A549 (cell line): ENCODE results near the gene NEUROG1. TPM values are rescaled to one million over a fixed set of nuclear protein-coding genes. Genes with fewer than 3 reads are reported as not detected.

ENCODE experiments used
- ATAC-seq, 2 experiments: fragments of 200-7000 bp in 1 of 2; fragments of >200 bp in 1 of 2; cut with Nextera tagmentation in 1 of 2; cut with Tn5 transposase in 1 of 2; 3 replicates each; pipeline versions ENCODE4 v1.8.0 to v1.9.1; 2018 to 2020; ENCODE audit warnings: mild to moderate bottlenecking in 1 of 2, moderate library complexity in 1 of 2
- CTCF ChIA-PET: fragments of 300-600 bp; sonication (Branson Sonifier 250); formaldehyde crosslinking; extraction: SDS; loops from one replicate; lab custom pipeline; 2021; ENCODE audit warnings: antibody characterized with exemption, inconsistent platforms; lab: Yijun Ruan, JAX
- POLR2A ChIA-PET: fragments of 350-600 bp; formaldehyde crosslinking; extraction: SDS; loops from one replicate; lab custom pipeline; 2021; ENCODE audit warnings: antibody characterized with exemption, inconsistent platforms; lab: Yijun Ruan, JAX
- DNase-seq, 2 experiments: peaks; one replicate each; pipeline versions ENCODE4 v3.0.0 to v3.0.0-alpha.2; 2011 to 2016; ENCODE audit warnings: low read depth in 1 of 2, low spot score in 1 of 2
- FAIRE-seq: peaks from 2 replicates; lab custom pipeline; 2011; peaks lifted over from hg19 to GRCh38; lab: Jason Lieb, UNC
- H3K27ac ChIP-seq, 2 experiments: fragments of >200 bp; sonication (Bioruptor Twin); formaldehyde crosslinking; 3 replicates each; pipeline ENCODE4 v1.5.1; 2016 to 2017
- H3K4me1 ChIP-seq: fragments of >200 bp; sonication (Bioruptor Twin); formaldehyde crosslinking; 3 replicates; pipeline ENCODE4 v1.6.1; 2016
- H3K4me2 ChIP-seq: fragments of >200 bp; sonication (Bioruptor Twin); formaldehyde crosslinking; 3 replicates; pipeline ENCODE4 v1.6.1; 2016
- H3K4me3 ChIP-seq: fragments of >200 bp; sonication (Bioruptor Twin); formaldehyde crosslinking; 3 replicates; pipeline ENCODE4 v1.5.1; 2016
- H3K9me3 ChIP-seq: fragments of >200 bp; sonication (Bioruptor Twin); formaldehyde crosslinking; 3 replicates; pipeline ENCODE4 v1.6.1; 2016
- CHD2 ChIP-seq: fragments of 150-350 bp; IDR thresholded peaks from 2 replicates; pipeline ENCODE4 v1.6.1; 2014; ENCODE audit warnings: low read length; ENCODE audit not compliant: partially characterized antibody
- HDAC2 ChIP-seq: fragments of 200-600 bp; sonication (generic); IDR thresholded peaks from 2 replicates; pipeline ENCODE4 v1.6.1; 2016
- MYC ChIP-seq: IDR thresholded peaks from 2 replicates; pipeline ENCODE4 v1.6.1; 2012; ENCODE audit warnings: mild to moderate bottlenecking, inconsistent platforms, low read length, improper control_type of control experiment, borderline replicate concordance
- NR3C1 ChIP-seq: fragments of >200 bp; sonication (Bioruptor Twin); formaldehyde crosslinking; IDR thresholded peaks from 3 replicates; pipeline ENCODE4 v1.6.1; 2017
- PHF8 ChIP-seq: fragments of 200-600 bp; sonication (generic); IDR thresholded peaks from 2 replicates; pipeline ENCODE4 v1.6.1; 2016; ENCODE audit warnings: low read depth, mild to moderate bottlenecking, antibody characterized with exemption, moderate library complexity, borderline replicate concordance
- POLR2AphosphoS2 ChIP-seq: conservative IDR thresholded peaks from 2 replicates; pipeline ENCODE4 v1.6.1; 2012; ENCODE audit warnings: low read length, improper control_type of control experiment, inconsistent platforms
- RAD21 ChIP-seq, 2 experiments: fragments of >200 bp in 1 of 2; sonication (Bioruptor Twin) in 1 of 2; formaldehyde crosslinking in 1 of 2; IDR thresholded peaks in 1 of 2; conservative IDR thresholded peaks in 1 of 2; 2 replicates in 1 of 2; 3 replicates in 1 of 2; pipeline ENCODE4 v1.6.1; 2012 to 2018; ENCODE audit warnings: inconsistent platforms in 1 of 2
- RNF2 ChIP-seq: fragments of 200-600 bp; sonication (generic); IDR thresholded peaks from 2 replicates; pipeline ENCODE4 v1.6.1; 2016; ENCODE audit warnings: low read depth, mild to moderate bottlenecking, antibody characterized with exemption, moderate library complexity, borderline replicate concordance
- WGBS: methylation state at CpG from one replicate; pipeline ENCODE4 v1.1.6; 2017; ENCODE audit errors: missing lambda C conversion rate; 5-methylcytosine and 5-hydroxymethylcytosine counted together
- polyA plus RNA-seq, 4 experiments: library from polyadenylated mRNA; depleted of rRNA in 3 of 4; stranded (reverse); fragments of >200 nt; fragmentation: RNase III in 1 of 4; extraction: RNeasy Plus Mini Kit Qiagen cat#74134 plus additional on column Dnase treatment in 1 of 4; gene quantifications; 2 replicates in 3 of 4; 3 replicates in 1 of 4; pipeline ENCODE4 v1.2.3, GENCODE V29; 2011 to 2017
- TF ChIP-seq, protein P1 (sequence below): fragments of 200-600 bp; sonication (generic); IDR thresholded peaks from 2 replicates; pipeline ENCODE4 v1.6.1; 2016; ENCODE audit warnings: antibody characterized with exemption, mild to moderate bottlenecking, moderate library complexity

The NEUROG1 gene
- polyA plus RNA-seq, 2 of the 4 experiments (the other 2 are of a cell fraction), result not detected

GRCh38 chr5:135582099-135582781 lies 46.5 kb upstream of the NEUROG1 start (continued):
- TF ChIP-seq MYC, result no peak

DNA sequence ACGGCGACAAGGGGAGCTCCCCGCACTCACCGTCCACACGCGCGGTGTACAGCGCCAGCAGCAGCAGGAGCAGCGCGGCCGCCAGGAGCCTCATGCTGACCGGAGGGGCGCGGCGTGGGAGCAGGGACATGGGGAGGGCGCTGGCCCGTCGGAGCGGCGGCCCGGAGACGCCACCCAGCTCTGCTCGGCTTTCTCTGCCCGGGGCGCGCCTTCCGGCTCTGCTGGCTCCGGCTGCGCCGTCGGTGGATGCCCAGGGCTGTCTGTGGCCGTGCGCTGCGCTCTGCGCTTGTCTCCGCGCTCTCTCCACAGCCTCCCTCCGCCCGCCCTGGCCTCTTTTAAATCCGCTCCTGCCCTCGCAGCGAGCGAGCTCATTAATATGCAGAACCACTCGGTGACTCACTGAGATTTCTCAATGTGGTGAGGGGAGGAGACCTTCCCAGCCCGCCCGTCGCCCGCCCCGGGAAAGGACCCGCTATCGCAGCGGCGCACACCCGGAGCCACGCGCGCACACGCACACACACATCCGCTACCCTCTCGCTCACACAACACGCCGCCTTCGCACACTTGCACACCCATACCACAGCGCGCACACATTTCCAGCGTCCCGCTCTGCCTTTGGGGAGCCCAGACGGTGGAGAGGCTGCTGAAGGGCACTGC lies 43.0 kb upstream of the NEUROG1 start, which contains the start of gene CXCL14:
TSS of gene CXCL14 (minus strand) at position 307 of the 657 bp plus-strand sequence. CDS start at position 94, 213 bp downstream.
- 0 out of 3 replicates have a peak, but pooled peaks cover 4% of the 10 kb centered on the region for H3K4me1 ChIP-seq
- 0 out of 3 replicates have a peak, but pooled peaks cover 8% of the 10 kb centered on the region for H3K9me3 ChIP-seq
- CTCF ChIA-PET, result interaction anchor here (0.6 to 34.8 kb wide), 4 partner anchors 9 to 608 kb away, joined by 3 to 1932 read pairs (median 304); partner anchors contain the start of genes DCANP1 and TIFAB
- TF ChIP-seq HDAC2, result 0 out of 2 replicates have a peak, but pooled peaks have one; percentile 20
- no peak for TF ChIP-seq POLR2AphosphoS2
- WGBS, result 31% methylated on average over 33 of the region's 68 CpGs
- ATAC-seq (peak; percentile 11 to 47; a peak in 3 of 6 replicates), FAIRE-seq (no peak), DNase-seq (no peak)
- no peak within 1 kb of the TSS for H3K27ac ChIP-seq
- POLR2A ChIA-PET, result no interaction called here
- peak within 1 kb of the TSS; percentile 52; the same call in 2 of the 3 replicates for H3K4me2 ChIP-seq
- peak within 1 kb of the TSS; percentile 26; the same call in 1 of the 3 replicates for H3K4me3 ChIP-seq

GRCh38 chr5:135578305-135578684 lies 42.5 kb upstream of the NEUROG1 start:
- WGBS, result 23% methylated on average over 16 of the region's 21 CpGs
- Histone ChIP-seq H3K9me3 (0 out of 3 replicates have a peak, but pooled peaks cover 8% of the 10 kb centered on the region), H3K4me2 (peak overlapping the region; percentile 52; the same call in 1 of the 3 replicates), H3K4me3 (no peak overlapping the region; the same call in 2 of the 3 replicates), H3K27ac (no peak overlapping the region), H3K4me1 (0 out of 3 replicates have a peak, but pooled peaks cover 4% of the 10 kb centered on the region)
- FAIRE-seq (no peak), DNase-seq (no peak), ATAC-seq (no peak)
- POLR2A ChIA-PET, result no interaction called here
- CTCF ChIA-PET, result interaction anchor here (1.5 to 34.8 kb wide), 3 partner anchors 9 to 116 kb away, joined by 7 to 1932 read pairs (median 600); partner anchors contain the start of genes DCANP1 and TIFAB
- TF ChIP-seq, protein P1, sequence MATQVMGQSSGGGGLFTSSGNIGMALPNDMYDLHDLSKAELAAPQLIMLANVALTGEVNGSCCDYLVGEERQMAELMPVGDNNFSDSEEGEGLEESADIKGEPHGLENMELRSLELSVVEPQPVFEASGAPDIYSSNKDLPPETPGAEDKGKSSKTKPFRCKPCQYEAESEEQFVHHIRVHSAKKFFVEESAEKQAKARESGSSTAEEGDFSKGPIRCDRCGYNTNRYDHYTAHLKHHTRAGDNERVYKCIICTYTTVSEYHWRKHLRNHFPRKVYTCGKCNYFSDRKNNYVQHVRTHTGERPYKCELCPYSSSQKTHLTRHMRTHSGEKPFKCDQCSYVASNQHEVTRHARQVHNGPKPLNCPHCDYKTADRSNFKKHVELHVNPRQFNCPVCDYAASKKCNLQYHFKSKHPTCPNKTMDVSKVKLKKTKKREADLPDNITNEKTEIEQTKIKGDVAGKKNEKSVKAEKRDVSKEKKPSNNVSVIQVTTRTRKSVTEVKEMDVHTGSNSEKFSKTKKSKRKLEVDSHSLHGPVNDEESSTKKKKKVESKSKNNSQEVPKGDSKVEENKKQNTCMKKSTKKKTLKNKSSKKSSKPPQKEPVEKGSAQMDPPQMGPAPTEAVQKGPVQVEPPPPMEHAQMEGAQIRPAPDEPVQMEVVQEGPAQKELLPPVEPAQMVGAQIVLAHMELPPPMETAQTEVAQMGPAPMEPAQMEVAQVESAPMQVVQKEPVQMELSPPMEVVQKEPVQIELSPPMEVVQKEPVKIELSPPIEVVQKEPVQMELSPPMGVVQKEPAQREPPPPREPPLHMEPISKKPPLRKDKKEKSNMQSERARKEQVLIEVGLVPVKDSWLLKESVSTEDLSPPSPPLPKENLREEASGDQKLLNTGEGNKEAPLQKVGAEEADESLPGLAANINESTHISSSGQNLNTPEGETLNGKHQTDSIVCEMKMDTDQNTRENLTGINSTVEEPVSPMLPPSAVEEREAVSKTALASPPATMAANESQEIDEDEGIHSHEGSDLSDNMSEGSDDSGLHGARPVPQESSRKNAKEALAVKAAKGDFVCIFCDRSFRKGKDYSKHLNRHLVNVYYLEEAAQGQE, result no peak
- TF ChIP-seq MYC (no peak), CHD2 (no peak), PHF8 (no peak)

DNA sequence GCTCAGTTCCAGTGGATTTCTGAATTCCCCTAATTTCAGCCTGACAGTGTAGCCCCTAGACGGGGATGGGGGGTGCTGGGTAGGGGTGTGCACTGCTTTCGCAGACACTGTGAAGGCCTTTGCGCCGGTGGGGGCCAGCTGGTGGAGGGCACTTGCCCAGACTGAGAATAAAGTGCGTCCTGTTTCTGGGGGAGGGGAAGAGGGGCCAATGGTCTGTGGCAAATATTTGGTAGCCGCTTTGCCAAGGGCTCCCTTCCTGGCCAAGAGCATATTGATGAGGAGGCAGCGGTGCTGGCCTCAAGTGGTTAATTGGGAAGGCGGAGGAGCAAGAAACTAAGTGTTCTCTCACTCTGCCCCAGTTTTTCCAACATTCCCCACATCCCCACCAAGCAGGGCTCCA lies 41.7 kb upstream of the NEUROG1 start:
- TF ChIP-seq RAD21 (conservative IDR thresholded peaks at IDR 0.05 in 1 of 2, IDR thresholded peaks at IDR 0.05 in 1 of 2) (no peak), CHD2 (no peak), POLR2AphosphoS2 (no peak), RNF2 (no peak), NR3C1 (no peak)
- Histone ChIP-seq H3K4me2 (no peak overlapping the region), H3K4me3 (no peak overlapping the region), H3K9me3 (0 out of 3 replicates have a peak, but pooled peaks cover 8% of the 10 kb centered on the region), H3K4me1 (0 out of 3 replicates have a peak, but pooled peaks cover 4% of the 10 kb centered on the region), H3K27ac (no peak overlapping the region)
- 66% methylated on average over 8 of the region's 8 CpGs for WGBS
- FAIRE-seq (no peak), DNase-seq (no peak), ATAC-seq (no peak)
- ChIA-PET CTCF (interaction anchor here (1.0 to 34.8 kb wide), 3 partner anchors 20 to 151 kb away, joined by 3 to 1932 read pairs (median 600); partner anchors contain the start of genes DCANP1 and TIFAB), POLR2A (no interaction called here)
